HG03378 (cell line): ENCODE data around the gene ITIH2.
"Not testable (repeated sequence)": the region's sequence is repeated elsewhere in the genome, so short reads cannot be mapped to it uniquely, and the experiment has no call there.

Source experiments
- ATAC-seq: cut with Tn5 transposase; IDR thresholded peaks from one replicate; pipeline ENCODE4 v1.9.1; 2021; ENCODE audit warnings: mild to moderate bottlenecking, moderate library complexity; ENCODE audit not compliant: unreplicated experiment

The ITIH2 gene

GRCh38 chr10:7703140-7703539, at the start of gene ITIH2:
Gene ITIH2 (plus strand): TSS chr10:7703316. CDS start chr10:7703435, 119 bp downstream.
- ATAC-seq = no peak

- ATAC-seq = not testable (repeated sequence)
Observed at GRCh38 chr10:7657079-7657478, 46.0 kb upstream of the ITIH2 start.

- ATAC-seq = no peak
Observed at GRCh38 chr10:7657552-7657951, 45.6 kb upstream of the ITIH2 start.

GRCh38 chr10:7659560-7659959, 43.6 kb upstream of the ITIH2 start:
- no peak for ATAC-seq

- no peak for ATAC-seq
Observed at GRCh38 chr10:7662522-7662921, 40.6 kb upstream of the ITIH2 start.

GRCh38 chr10:7664707-7665106, 38.4 kb upstream of the ITIH2 start:
- ATAC-seq = no peak

GRCh38 chr10:7665767-7666166, 37.3 kb upstream of the ITIH2 start:
- no peak for ATAC-seq

- no peak for ATAC-seq
Observed at GRCh38 chr10:7666253-7667023, 36.7 kb upstream of the ITIH2 start, which contains the start of gene ITIH5. Gene ITIH5 (minus strand): TSS chr10:7666966. CDS start chr10:7666892, 74 bp downstream.

- ATAC-seq = no peak
Observed at GRCh38 chr10:7667262-7668141, 35.6 kb upstream of the ITIH2 start.

- ATAC-seq = no peak
Observed at GRCh38 chr10:7670157-7670556, 33.0 kb upstream of the ITIH2 start.

GRCh38 chr10:7672341-7673134, 30.6 kb upstream of the ITIH2 start:
- ATAC-seq = no peak

GRCh38 chr10:7679256-7679655, 23.9 kb upstream of the ITIH2 start:
- no peak for ATAC-seq

GRCh38 chr10:7680078-7680477, 23.0 kb upstream of the ITIH2 start:
- not testable (repeated sequence) for ATAC-seq

GRCh38 chr10:7686351-7687171, 16.6 kb upstream of the ITIH2 start:
- ATAC-seq = no peak

GRCh38 chr10:7687228-7687907, 15.7 kb upstream of the ITIH2 start:
- peak; percentile 95 for ATAC-seq

- ATAC-seq = no peak
Observed at GRCh38 chr10:7689591-7689990, 13.5 kb upstream of the ITIH2 start.

- not testable (repeated sequence) for ATAC-seq
Observed at GRCh38 chr10:7690885-7691597, 12.1 kb upstream of the ITIH2 start.

GRCh38 chr10:7692368-7692767, 10.7 kb upstream of the ITIH2 start:
- ATAC-seq = not testable (repeated sequence)

GRCh38 chr10:7693194-7693593, 9.9 kb upstream of the ITIH2 start:
- ATAC-seq = not testable (repeated sequence)
